K562 (cell line): ENCODE measurements around the gene ANKS1A. TPM values are rescaled to one million over a fixed set of nuclear protein-coding genes. Genes with fewer than 3 reads are reported as not detected.

Experiments
- ADNP ChIP-seq: fragments of 200-800 bp; sonication (Bioruptor generic); IDR thresholded peaks from 2 replicates; pipeline ENCODE4 v1.6.1; 2016; ENCODE audit warnings: missing genetic modification characterization, missing compliant biosample characterization
- BDP1 ChIP-seq: IDR thresholded peaks from 3 replicates; pipeline ENCODE4 v1.6.1; 2011; ENCODE audit not compliant: insufficient read length, insufficient read depth
- ETV5 ChIP-seq: sonication (generic); formaldehyde crosslinking; IDR thresholded peaks from 2 replicates; pipeline ENCODE4 v1.4.0; 2020; ENCODE audit warnings: low read depth, mild to moderate bottlenecking, missing genetic modification reagents
- FOSL1 ChIP-seq: fragments of 200-800 bp; sonication (Bioruptor generic); conservative IDR thresholded peaks from 2 replicates; pipeline ENCODE4 v1.6.1; 2016; ENCODE audit warnings: missing genetic modification characterization, missing compliant biosample characterization
- GTF2A2 ChIP-seq: IDR thresholded peaks from 2 replicates; pipeline ENCODE4 v1.6.1; 2016; ENCODE audit warnings: mild to moderate bottlenecking, missing genetic modification characterization, missing compliant biosample characterization
- L3MBTL2 ChIP-seq: fragments of 450-650 bp; IDR thresholded peaks from 2 replicates; pipeline ENCODE4 v1.6.1; 2016; ENCODE audit warnings: mild to moderate bottlenecking, moderate library complexity
- RBFOX2 ChIP-seq: fragments of 200-400 bp; formaldehyde crosslinking; IDR thresholded peaks from 2 replicates; pipeline ENCODE4 v1.6.1; 2017; ENCODE audit warnings: low read depth, mild to moderate bottlenecking, low read length, moderate library complexity
- TAL1 ChIP-seq: fragments of 450-650 bp; IDR thresholded peaks from 2 replicates; pipeline ENCODE4 v1.6.1; 2016; ENCODE audit warnings: mild to moderate bottlenecking
- TEAD2 ChIP-seq: fragments of 450-650 bp; IDR thresholded peaks from 2 replicates; pipeline ENCODE4 v1.6.1; 2016; ENCODE audit warnings: missing genetic modification characterization, control low read depth, missing compliant biosample characterization
- TFAM ChIP-seq: fragments of 250-450 bp; sonication (Bioruptor Pico); conservative IDR thresholded peaks from 2 replicates; pipeline ENCODE4 v1.5.0; 2021; ENCODE audit warnings: mild to moderate bottlenecking, moderate library complexity
- VEZF1 ChIP-seq: fragments of 200-800 bp; sonication (Bioruptor generic); IDR thresholded peaks from 2 replicates; pipeline ENCODE4 v1.6.1; 2017; ENCODE audit warnings: missing genetic modification characterization, missing compliant biosample characterization
- XRCC5 ChIP-seq: fragments of 200-400 bp; formaldehyde crosslinking; IDR thresholded peaks from 2 replicates; pipeline ENCODE4 v1.6.1; 2017; ENCODE audit warnings: low read depth, mild to moderate bottlenecking, low read length
- ZEB2 ChIP-seq: fragments of 450-650 bp; IDR thresholded peaks from 2 replicates; pipeline ENCODE4 v1.6.1; 2016
- ZFP91 ChIP-seq: sonication (generic); formaldehyde crosslinking; IDR thresholded peaks from 2 replicates; pipeline ENCODE4 v1.8.0; 2022; ENCODE audit warnings: mild to moderate bottlenecking, missing genetic modification reagents
- ZNF146 ChIP-seq: IDR thresholded peaks from one replicate; pipeline ENCODE4 v1.6.1; 2018; ENCODE audit warnings: missing compliant biosample characterization; ENCODE audit not compliant: unreplicated experiment
- ZNF175 ChIP-seq: fragments of 200-800 bp; sonication (Bioruptor generic); IDR thresholded peaks from 2 replicates; pipeline ENCODE4 v1.6.1; 2016; ENCODE audit warnings: low read depth, mild to moderate bottlenecking, missing genetic modification characterization, missing compliant biosample characterization
- polyA plus RNA-seq, 8 experiments: library from polyadenylated mRNA; depleted of rRNA in 4 of 8; stranded (reverse) in 5 of 8; unstranded in 3 of 8; fragments of >200 nt; fragmentation: Nextera tagmentation in 2 of 8; fragmentation: Illumina TruSeq in 1 of 8; extraction: Ambion mirVana in 2 of 8; extraction: Trizol in 1 of 8; gene quantifications; 2 replicates each; pipeline versions ENCODE4 v1.2.1 to v1.2.3, GENCODE V29; 2011 to 2014; ENCODE audit warnings: inconsistent platforms in 1 of 8, missing spikeins in 1 of 8
- total RNA-seq, 7 experiments: library from RNA; depleted of rRNA in 6 of 7; stranded (reverse); fragments of >200 nt in 6 of 7; fragmentation: Illumina TruSeq in 2 of 7; extraction: Trizol in 2 of 7; gene quantifications; 2 replicates each; pipeline versions ENCODE4 v1.2.1 to v1.2.3, GENCODE V29; 2011 to 2021; ENCODE audit warnings: low replicate concordance in 1 of 7
- TF ChIP-seq, protein P1 (sequence below): sonication (generic); formaldehyde crosslinking; IDR thresholded peaks from 2 replicates; pipeline ENCODE4 v1.8.0; 2023; ENCODE audit warnings: missing genetic modification reagents, mild to moderate bottlenecking, borderline replicate concordance
- TF ChIP-seq, protein P2 (sequence below), 2 experiments: fragments of 450-650 bp in 1 of 2; sonication (generic) in 1 of 2; formaldehyde crosslinking; conservative IDR thresholded peaks; 2 replicates each; pipeline versions ENCODE4 v1.4.0 to v1.8.1; 2020 to 2022; ENCODE audit warnings: mild to moderate bottlenecking in 1 of 2, missing genetic modification reagents in 1 of 2

Gene ANKS1A
- total and polyA plus RNA-seq, 9 of the 15 experiments (the other 6 are each of a cell fraction or from before 2014, with no cell fraction given) = 1.1 to 13.8 (median 5.3) TPM

DNA sequence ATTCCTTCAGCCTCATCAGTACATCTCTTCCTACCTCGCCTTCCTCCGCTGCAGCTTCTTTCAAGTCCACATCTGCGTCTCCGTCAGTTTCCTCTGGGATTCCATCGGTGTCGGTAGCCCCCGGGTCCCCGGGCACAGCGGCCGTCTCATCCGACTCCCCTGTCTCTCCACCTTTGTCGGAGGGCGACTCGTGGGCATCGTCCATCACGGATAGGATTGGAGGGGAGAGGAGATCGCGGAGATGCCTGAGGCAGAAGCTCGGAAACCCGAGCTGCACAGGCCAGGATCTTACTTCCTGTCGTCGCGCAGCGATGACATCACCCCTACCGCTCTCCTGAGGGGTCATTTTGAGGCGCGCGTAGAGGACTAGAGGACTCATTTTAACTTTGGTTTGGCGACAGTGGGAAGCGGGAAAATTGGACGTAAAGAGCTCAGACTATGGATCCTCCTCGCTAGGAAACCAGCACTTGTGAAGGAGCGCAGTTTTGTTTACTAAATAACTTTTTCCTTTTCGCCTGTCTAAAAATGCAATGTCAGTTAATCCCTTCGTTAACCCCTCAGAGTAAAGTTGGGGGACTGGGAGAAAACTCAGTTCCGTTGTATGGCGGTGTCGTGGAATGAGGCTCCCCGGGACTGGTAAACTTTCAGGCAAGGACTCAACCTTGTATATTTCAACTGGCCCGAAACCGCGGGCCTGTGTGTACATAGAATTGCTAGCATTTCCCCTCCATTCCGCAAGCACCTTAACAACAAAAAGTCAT is 1.1 kb upstream of the ANKS1A start, which contains the start of gene TAF11 (continued):
- peak; percentile 81 for TF ChIP-seq ETV5 (CRISPR knock-in tag)
- 0 out of 2 replicates have a peak, but pooled peaks have one; percentile 39 for TF ChIP-seq XRCC5
- TF ChIP-seq BDP1 = no peak
- peak; percentile 70 for TF ChIP-seq L3MBTL2
- TF ChIP-seq, protein P1, sequence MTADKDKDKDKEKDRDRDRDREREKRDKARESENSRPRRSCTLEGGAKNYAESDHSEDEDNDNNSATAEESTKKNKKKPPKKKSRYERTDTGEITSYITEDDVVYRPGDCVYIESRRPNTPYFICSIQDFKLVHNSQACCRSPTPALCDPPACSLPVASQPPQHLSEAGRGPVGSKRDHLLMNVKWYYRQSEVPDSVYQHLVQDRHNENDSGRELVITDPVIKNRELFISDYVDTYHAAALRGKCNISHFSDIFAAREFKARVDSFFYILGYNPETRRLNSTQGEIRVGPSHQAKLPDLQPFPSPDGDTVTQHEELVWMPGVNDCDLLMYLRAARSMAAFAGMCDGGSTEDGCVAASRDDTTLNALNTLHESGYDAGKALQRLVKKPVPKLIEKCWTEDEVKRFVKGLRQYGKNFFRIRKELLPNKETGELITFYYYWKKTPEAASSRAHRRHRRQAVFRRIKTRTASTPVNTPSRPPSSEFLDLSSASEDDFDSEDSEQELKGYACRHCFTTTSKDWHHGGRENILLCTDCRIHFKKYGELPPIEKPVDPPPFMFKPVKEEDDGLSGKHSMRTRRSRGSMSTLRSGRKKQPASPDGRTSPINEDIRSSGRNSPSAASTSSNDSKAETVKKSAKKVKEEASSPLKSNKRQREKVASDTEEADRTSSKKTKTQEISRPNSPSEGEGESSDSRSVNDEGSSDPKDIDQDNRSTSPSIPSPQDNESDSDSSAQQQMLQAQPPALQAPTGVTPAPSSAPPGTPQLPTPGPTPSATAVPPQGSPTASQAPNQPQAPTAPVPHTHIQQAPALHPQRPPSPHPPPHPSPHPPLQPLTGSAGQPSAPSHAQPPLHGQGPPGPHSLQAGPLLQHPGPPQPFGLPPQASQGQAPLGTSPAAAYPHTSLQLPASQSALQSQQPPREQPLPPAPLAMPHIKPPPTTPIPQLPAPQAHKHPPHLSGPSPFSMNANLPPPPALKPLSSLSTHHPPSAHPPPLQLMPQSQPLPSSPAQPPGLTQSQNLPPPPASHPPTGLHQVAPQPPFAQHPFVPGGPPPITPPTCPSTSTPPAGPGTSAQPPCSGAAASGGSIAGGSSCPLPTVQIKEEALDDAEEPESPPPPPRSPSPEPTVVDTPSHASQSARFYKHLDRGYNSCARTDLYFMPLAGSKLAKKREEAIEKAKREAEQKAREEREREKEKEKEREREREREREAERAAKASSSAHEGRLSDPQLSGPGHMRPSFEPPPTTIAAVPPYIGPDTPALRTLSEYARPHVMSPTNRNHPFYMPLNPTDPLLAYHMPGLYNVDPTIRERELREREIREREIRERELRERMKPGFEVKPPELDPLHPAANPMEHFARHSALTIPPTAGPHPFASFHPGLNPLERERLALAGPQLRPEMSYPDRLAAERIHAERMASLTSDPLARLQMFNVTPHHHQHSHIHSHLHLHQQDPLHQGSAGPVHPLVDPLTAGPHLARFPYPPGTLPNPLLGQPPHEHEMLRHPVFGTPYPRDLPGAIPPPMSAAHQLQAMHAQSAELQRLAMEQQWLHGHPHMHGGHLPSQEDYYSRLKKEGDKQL (CRISPR knock-in tag) = no peak
- no peak for TF ChIP-seq GTF2A2 (tag)
- TF ChIP-seq TAL1 = no peak
- TF ChIP-seq ZEB2 = peak; percentile 50; the same call in 1 of the 2 replicates
- no peak for TF ChIP-seq ZFP91
- peak; percentile 53; the same call in 1 of the 2 replicates for TF ChIP-seq ZNF175 (CRISPR knock-in tag)
- peak; percentile 43 for TF ChIP-seq VEZF1
- TF ChIP-seq, protein P2, sequence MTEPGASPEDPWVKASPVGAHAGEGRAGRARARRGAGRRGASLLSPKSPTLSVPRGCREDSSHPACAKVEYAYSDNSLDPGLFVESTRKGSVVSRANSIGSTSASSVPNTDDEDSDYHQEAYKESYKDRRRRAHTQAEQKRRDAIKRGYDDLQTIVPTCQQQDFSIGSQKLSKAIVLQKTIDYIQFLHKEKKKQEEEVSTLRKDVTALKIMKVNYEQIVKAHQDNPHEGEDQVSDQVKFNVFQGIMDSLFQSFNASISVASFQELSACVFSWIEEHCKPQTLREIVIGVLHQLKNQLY (CRISPR knock-in tag; conservative IDR thresholded peaks at IDR 0.05) = no peak
- TF ChIP-seq TEAD2 (tag) = no peak
- TF ChIP-seq ZNF146 = no peak
- TF ChIP-seq ADNP (tag) = no peak
- TF ChIP-seq FOSL1 (tag) = peak; percentile 51; the same call in 1 of the 2 replicates
- TF ChIP-seq RBFOX2 = peak; percentile 89
- TF ChIP-seq TFAM (CRISPR knock-in tag) = no peak
